Common myeloid progenitor, CD34-positive (primary cell): ENCODE results near the gene ZDHHC15.
"Not testable (repeated sequence)": the region's sequence is repeated elsewhere in the genome, so short reads cannot be mapped to it uniquely, and the experiment has no call there.

Experiments
- CTCF ChIA-PET: fragments of 350-600 bp; sonication (Branson Sonifier 250); formaldehyde crosslinking; loops from one replicate; lab custom pipeline; 2021; ENCODE audit warnings: antibody characterized with exemption; lab: Charles Lee
- POLR2A ChIA-PET: fragments of 350-600 bp; sonication (Branson Sonifier 250); formaldehyde crosslinking; loops from one replicate; lab custom pipeline; 2021; ENCODE audit warnings: antibody characterized with exemption; lab: Charles Lee
- DNase-seq, 3 donors: peaks; one replicate each; pipeline versions ENCODE4 v3.0.0 to v3.0.0-alpha.2; 2013
- H3K27ac ChIP-seq, 2 experiments: 1 replicate in 1 of 2; 2 replicates in 1 of 2; pipeline ENCODE4 v1.7.0; 2013; ENCODE audit warnings: inconsistent platforms in 2 of 2, low read length in 2 of 2, mild to moderate bottlenecking in 2 of 2, low read depth in 1 of 2, moderate library complexity in 1 of 2; ENCODE audit not compliant: severe bottlenecking in 2 of 2, insufficient read depth in 1 of 2, poor library complexity in 1 of 2
- H3K27me3 ChIP-seq, 5 experiments: replicated peaks in 2 of 5; 1 replicate in 3 of 5; 2 replicates in 2 of 5; pipeline versions ENCODE4 v1.6.1 to v1.7.0; 2013; ENCODE audit warnings: low read length in 4 of 5, mild to moderate bottlenecking in 2 of 5, moderate library complexity in 2 of 5, inconsistent platforms in 1 of 5; ENCODE audit not compliant: insufficient read depth in 5 of 5, control insufficient read depth in 4 of 5
- H3K36me3 ChIP-seq, 4 experiments: 1 replicate in 2 of 4; 2 replicates in 2 of 4; pipeline versions ENCODE4 v1.6.1 to v1.7.0; 2013; ENCODE audit warnings: low read length in 3 of 4, control low read depth in 1 of 4, mild to moderate bottlenecking in 1 of 4; ENCODE audit not compliant: control insufficient read depth in 4 of 4, insufficient read depth in 4 of 4
- H3K4me1 ChIP-seq, 4 experiments: 1 replicate in 3 of 4; 2 replicates in 1 of 4; pipeline versions ENCODE4 v1.6.1 to v1.7.1; 2013; ENCODE audit warnings: low read length in 3 of 4, mild to moderate bottlenecking in 3 of 4, control low read depth in 1 of 4, inconsistent platforms in 1 of 4, moderate library complexity in 1 of 4; ENCODE audit not compliant: control insufficient read depth in 4 of 4, insufficient read depth in 4 of 4; ENCODE audit errors: control extremely low read depth in 1 of 4
- H3K4me3 ChIP-seq, 7 experiments: 1 replicate in 4 of 7; 2 replicates in 3 of 7; pipeline versions ENCODE4 v1.5.1 to v1.7.0; 2013; ENCODE audit warnings: mild to moderate bottlenecking in 7 of 7, low read length in 6 of 7, moderate library complexity in 6 of 7, inconsistent platforms in 2 of 7, low read depth in 2 of 7, control low read depth in 1 of 7; ENCODE audit not compliant: insufficient read depth in 4 of 7, control insufficient read depth in 1 of 7; ENCODE audit errors: extremely low read depth in 1 of 7
- H3K9me3 ChIP-seq, 5 experiments: 1 replicate in 4 of 5; 2 replicates in 1 of 5; pipeline versions ENCODE4 v1.6.1 to v1.7.1; 2013; ENCODE audit warnings: low read length in 4 of 5, mild to moderate bottlenecking in 2 of 5, inconsistent platforms in 1 of 5, low read depth in 1 of 5, moderate library complexity in 1 of 5; ENCODE audit not compliant: control insufficient read depth in 4 of 5, insufficient read depth in 2 of 5; ENCODE audit errors: control extremely low read depth in 1 of 5
- WGBS: methylation state at CpG from one replicate; pipeline ENCODE4 v1.1.5; 2013; ENCODE audit not compliant: insufficient coverage; 5-methylcytosine and 5-hydroxymethylcytosine counted together

The ZDHHC15 gene

DNA sequence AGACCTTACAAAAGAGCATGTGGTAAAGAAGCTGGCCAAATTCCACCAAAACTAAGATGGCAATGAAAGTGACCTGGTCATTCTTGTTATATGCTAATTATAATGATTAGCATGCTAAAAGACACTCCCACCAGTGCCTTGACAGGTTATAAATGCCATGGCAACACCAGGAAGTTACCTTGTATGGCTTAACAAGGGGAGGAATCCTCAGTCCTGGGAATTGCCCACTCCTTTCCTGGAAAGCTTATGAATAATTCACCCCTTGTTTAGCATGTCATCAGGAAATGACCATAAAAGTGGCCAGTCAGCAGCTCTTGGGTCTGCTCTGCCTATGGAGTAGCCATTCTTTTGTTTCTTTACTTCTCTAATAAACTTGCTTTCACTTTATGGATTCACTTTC lies 161.0 kb downstream of the ZDHHC15 start:
- ChIA-PET CTCF (no interaction called here), POLR2A (no interaction called here)
- H3K4me3 ChIP-seq: no peak overlapping the region
- no peaks in the 10 kb centered on the region for H3K36me3 ChIP-seq
- DNase-seq: no peak
- H3K27me3 ChIP-seq: no peaks in the 10 kb centered on the region
- H3K9me3 ChIP-seq: peaks cover 0 to 2% (median 2%) of the 10 kb centered on the region in 5 experiments
- H3K27ac ChIP-seq: no peak overlapping the region
- H3K4me1 ChIP-seq: no peaks in the 10 kb centered on the region

DNA sequence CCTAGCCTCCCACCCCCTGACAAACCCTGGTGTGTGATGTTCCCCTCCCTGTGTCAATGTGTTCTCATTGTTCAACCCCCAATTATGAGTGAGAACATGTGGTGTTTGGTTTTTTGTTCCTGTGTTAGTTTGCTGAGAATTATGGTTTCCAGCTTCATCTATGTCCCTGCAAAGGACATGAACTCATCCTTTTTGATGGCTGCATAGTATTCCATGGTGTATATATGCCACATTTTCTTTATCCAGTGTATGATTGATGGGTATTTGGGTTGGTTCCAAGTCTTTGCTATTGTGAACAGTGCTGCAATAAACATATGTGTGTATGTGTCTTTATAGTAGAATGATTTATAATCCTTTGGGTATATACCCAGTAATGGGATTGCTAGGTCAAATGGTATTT lies 174.2 kb downstream of the ZDHHC15 start:
- H3K27ac ChIP-seq, CTCF ChIA-PET, POLR2A ChIA-PET, H3K36me3 ChIP-seq, H3K27me3 ChIP-seq, H3K9me3 ChIP-seq, DNase-seq, H3K4me1 ChIP-seq, H3K4me3 ChIP-seq: not testable (repeated sequence)

DNA sequence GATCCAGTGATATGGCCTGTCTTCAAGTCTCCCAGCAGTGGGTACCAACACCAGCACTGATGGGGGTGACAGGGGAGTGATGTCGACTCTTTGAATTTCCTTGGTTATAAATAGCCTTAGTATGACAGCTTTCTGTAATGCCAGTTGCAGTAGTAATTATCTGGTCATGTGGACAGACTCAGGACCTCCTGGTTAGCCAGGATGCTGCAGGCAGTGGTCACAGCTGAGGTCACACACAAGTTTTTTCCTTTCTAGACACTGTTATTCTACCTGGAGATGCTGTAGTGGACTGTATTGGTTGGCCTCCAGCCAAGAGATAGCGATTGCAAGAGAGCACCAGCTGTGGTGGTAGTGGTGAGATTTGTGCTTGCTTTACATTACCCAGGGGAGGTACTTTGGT lies 185.3 kb downstream of the ZDHHC15 start:
- DNase-seq: no peak
- POLR2A ChIA-PET: no interaction called here
- 100% methylated on average over 1 of the region's 2 CpGs for WGBS
- Histone ChIP-seq H3K27me3 (no peaks in the 10 kb centered on the region), H3K36me3 (no peaks in the 10 kb centered on the region), H3K4me3 (no peak overlapping the region), H3K27ac (no peak overlapping the region), H3K4me1 (no peaks in the 10 kb centered on the region), H3K9me3 (peaks cover 0 to 5% (median 1%) of the 10 kb centered on the region in 5 experiments)
- CTCF ChIA-PET: no interaction called here

DNA sequence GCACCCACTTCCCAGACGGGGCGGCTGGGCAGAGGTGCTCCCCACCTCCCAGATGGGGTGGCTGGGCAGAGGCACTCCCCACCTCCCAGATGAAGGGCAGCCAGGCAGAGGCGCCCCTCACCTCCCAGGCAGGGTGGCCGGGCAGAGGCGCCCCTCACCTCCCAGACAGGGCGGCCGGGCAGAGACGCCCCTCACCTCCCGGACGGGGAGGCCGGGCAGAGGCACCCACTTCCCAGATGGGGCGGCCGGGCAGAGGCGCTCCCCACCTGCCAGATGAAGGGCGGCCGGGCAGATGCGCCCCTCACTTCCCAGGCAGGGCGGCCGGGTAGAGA lies 187.7 kb downstream of the ZDHHC15 start:
- H3K9me3 ChIP-seq: peaks cover 0 to 5% (median 3%) of the 10 kb centered on the region in 5 experiments
- H3K36me3 ChIP-seq: peaks cover 0 to 5% (median 0%) of the 10 kb centered on the region in 4 experiments
- DNase-seq: no peak
- H3K4me3 ChIP-seq: no peak overlapping the region
- WGBS: 99% methylated on average over 13 of the region's 19 CpGs
- CTCF ChIA-PET: no interaction called here
- no peaks in the 10 kb centered on the region for H3K27me3 ChIP-seq
- H3K27ac ChIP-seq: no peak overlapping the region
- POLR2A ChIA-PET: no interaction called here
- H3K4me1 ChIP-seq: no peaks in the 10 kb centered on the region

DNA sequence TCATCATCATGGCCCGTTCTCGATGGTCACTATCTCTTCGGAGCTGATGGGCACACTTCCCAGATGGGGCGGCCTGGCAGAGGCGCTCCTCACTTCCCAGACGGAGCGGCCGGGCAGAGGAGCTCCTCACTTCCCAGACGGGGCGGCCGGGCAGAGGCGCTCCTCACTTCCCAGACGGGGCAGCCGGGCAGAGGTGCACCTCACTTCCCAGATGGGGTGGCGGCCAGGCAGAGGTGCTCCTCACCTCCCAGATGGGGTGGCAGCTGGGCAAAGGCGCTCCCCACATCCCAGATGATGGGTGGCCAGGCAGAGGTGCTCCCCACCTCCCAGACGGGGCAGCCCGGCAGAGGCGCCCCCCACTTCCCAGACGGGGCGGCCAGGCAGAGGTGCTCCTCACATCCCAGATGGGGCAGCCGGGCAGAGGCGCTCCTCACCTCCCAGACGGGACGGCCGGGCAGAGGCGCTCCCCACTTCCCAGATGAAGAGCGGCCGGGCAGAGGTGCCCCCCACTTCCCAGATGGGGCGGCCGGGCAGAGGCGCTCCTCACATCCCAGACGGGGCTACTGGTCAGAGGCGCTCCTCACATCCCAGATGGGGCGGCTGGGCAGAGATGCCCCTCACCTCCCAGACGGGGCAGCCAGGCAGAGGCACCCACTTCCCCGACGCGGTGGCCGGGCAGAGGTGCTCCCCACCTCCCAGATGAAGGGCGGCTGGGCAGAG lies 188.3 kb downstream of the ZDHHC15 start:
- H3K36me3 ChIP-seq, CTCF ChIA-PET, H3K4me1 ChIP-seq, H3K27ac ChIP-seq, H3K9me3 ChIP-seq, DNase-seq, H3K4me3 ChIP-seq, POLR2A ChIA-PET, H3K27me3 ChIP-seq: not testable (repeated sequence)
- WGBS: 95% methylated on average over 35 of the region's 41 CpGs

DNA sequence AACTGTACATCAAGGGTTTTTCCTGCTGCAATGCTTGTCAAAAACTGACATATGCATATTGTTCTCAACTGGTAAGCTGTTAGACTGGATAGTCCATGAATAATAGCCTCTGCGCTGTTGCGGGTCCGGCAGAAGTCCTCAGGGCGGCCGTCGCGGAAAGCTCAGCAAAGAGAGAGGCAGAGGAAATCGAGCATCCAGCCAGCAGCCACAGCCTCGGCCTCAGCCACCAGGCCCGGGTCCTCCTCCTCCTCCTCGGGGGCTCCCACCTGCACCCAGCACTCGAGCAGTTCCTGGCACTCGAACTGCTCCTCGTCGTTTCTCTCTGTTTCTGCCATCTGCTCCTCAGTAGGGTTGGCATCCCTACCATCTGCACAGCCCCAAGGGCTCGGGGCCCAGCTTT lies 195.2 kb downstream of the ZDHHC15 start:
- no peak for DNase-seq
- 93% methylated on average over 15 of the region's 16 CpGs for WGBS
- Histone ChIP-seq H3K36me3 (peaks cover 0 to 26% (median 4%) of the 10 kb centered on the region in 4 experiments), H3K9me3 (peaks cover 2 to 16% (median 8%) of the 10 kb centered on the region in 5 experiments), H3K27me3 (no peaks in the 10 kb centered on the region), H3K4me1 (no peaks in the 10 kb centered on the region), H3K27ac (no peak overlapping the region), H3K4me3 (no peak overlapping the region)
- ChIA-PET POLR2A (no interaction called here), CTCF (no interaction called here)
